Inflammatory macrophage treated with lipopolysaccharide for 4 hours (primary cell): ENCODE results near the gene TENT5A.
A peak's percentile ranks its signal among the peaks of the same experiment; 100 is the strongest.
"Not testable (repeated sequence)": the region's sequence is repeated elsewhere in the genome, so short reads cannot be mapped to it uniquely, and the experiment has no call there.

Experiments
- DNase-seq: peaks from one replicate; pipeline ENCODE4 v3.0.0-alpha.2; 2020

TENT5A gene

GRCh38 chr6:81749707-81750106 lies 2.8 kb downstream of the TENT5A start:
- peak; percentile 23 for DNase-seq

- DNase-seq, result no peak
Measured at GRCh38 chr6:81748994-81749393, 3.5 kb downstream of the TENT5A start.

GRCh38 chr6:81747327-81747726 lies 5.2 kb downstream of the TENT5A start:
- no peak for DNase-seq

DNA sequence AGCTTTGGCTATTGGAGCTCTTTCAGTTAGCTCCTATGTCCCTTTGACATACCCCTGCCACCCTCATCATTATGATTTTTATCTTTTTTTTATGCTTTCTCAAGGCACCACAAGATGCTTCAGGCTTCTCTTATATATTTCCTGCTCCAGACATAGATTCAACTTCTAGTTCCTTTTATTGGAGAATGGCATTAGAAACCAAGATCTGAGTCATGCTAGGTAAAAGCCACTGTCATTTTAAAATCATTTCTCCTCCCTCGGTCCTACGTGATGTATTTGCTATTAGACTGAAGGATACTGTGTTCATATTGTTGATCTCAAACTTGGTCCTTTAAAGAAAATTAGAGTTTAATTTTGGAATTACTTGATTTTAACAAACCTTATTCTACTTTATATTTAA lies 8.3 kb downstream of the TENT5A start:
- DNase-seq, result peak; percentile 38

- DNase-seq, result no peak
Measured at GRCh38 chr6:81743649-81744048, 8.8 kb downstream of the TENT5A start.

DNA sequence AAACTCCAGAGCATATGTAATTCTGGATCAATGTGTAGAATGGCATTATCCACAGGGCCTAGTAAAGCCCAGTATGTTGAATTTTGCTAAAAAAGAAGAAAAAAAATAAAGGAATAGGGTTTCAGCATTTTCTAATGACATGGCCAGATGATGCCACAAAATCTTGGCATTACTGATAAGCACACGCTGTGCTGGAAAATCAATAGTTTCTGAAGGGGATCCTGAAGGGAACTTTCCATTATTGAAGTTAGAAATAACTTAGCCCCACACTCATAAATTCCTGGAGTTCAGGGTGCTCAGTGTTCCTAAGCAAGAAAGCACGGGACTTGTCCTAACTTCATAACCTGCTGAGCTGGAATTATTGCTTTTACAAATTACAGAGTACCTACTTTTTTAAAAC lies 10.8 kb downstream of the TENT5A start:
- no peak for DNase-seq

- DNase-seq, result not testable (repeated sequence)
Measured at GRCh38 chr6:81740591-81740990, 11.9 kb downstream of the TENT5A start.

- DNase-seq, result no peak
Measured at GRCh38 chr6:81739230-81740195, 13.0 kb downstream of the TENT5A start.

DNA sequence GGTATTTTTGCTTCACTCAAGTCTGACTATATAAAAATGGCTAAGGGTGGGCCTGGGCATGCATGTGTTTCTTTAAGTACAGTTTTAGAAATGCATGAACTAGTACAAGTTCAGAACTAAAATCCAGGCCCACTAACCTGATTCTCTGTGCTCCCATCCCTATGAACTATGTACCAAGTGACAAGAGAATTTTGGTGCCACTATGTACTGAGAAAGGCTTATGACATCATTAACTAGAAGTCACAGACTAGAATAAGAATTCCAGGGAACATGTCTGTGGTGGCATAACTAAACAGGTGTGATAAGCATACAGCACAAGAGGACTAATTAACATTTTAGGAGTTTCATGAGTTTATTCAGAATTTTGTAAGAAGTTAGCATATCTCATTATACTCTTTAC lies 16.1 kb downstream of the TENT5A start:
- DNase-seq, result no peak

GRCh38 chr6:81735756-81736380 lies 16.6 kb downstream of the TENT5A start:
- DNase-seq, result no peak

DNA sequence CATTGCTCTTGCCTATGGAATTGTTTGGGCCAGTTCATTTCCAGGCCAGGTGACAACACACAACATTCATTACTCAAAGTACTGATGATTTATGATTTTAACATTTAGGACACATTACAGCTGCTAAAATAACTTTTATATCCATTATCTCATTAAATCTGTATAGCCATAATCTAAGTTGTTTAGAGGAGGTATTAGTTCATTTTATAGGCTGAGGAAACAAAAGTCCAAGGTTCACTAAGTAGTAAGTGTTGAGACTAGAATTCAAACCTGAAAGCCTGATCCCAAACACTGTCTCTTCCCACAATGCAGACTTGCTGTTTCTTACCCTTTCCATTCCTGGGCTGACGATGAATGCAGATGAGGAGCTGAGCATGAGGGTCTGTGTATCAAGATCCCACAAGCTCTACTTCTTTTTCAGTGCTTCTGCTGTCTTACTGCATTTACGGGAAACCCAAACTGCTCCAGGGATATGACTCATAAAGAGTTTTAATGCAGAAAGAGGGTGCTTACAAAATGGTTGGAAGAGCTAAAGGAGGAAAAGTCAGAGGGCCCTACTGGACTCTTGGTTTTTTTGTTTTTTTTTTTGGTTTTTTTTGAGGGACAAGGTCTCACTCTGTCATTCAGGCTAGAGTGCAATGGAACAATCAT lies 17.9 kb downstream of the TENT5A start:
- DNase-seq, result no peak

- DNase-seq, result no peak
Measured at GRCh38 chr6:81734081-81734480, 18.4 kb downstream of the TENT5A start.

GRCh38 chr6:81731814-81732213 lies 20.7 kb downstream of the TENT5A start:
- DNase-seq, result no peak

- no peak for DNase-seq
Measured at GRCh38 chr6:81727876-81728517, 24.5 kb downstream of the TENT5A start.

DNA sequence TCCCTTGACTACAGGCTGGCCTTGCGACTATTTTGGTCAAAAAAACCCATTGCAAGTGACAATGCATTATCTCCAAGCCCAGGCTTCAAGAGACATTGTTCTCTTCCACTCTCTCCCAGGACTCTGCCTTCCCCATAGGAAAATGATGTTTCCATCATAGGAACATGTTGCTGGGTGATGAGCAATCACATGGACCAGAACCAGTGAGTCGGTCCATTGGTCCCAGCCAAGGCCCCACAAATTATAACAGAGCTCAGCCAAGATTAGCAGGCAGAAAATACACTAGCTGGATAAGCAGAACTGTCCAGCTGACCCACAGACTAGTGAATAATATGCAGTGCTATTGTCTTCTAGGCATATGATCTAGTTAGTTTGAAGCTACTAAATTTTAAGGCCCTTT lies 27.4 kb downstream of the TENT5A start:
- DNase-seq, result no peak

GRCh38 chr6:81722506-81723223 lies 29.8 kb downstream of the TENT5A start:
- no peak for DNase-seq

GRCh38 chr6:81720427-81720826 lies 32.1 kb downstream of the TENT5A start:
- DNase-seq, result no peak

- no peak for DNase-seq
Measured at GRCh38 chr6:81718126-81718525, 34.4 kb downstream of the TENT5A start.

DNA sequence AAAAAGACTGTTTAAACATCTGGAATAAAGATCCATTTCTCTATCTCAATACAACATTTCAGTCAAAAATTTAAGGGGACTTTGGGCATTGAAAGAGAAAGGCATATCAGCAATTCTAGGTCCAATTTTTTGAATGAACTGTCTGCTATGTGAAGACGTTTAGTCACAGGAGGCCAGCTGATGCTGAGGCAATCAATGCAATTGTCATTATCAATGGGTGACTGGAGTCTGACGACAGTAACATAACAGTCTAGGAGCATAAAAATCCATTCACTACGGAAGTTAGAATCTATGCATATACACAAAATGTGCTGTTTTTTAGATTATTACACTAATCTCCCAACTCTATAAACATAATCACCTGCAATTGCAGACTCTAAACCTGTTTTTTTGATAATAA lies 37.8 kb downstream of the TENT5A start:
- DNase-seq, result no peak

GRCh38 chr6:81713205-81713604 lies 39.3 kb downstream of the TENT5A start:
- DNase-seq, result no peak

- DNase-seq, result no peak
Measured at GRCh38 chr6:81708113-81708699, 44.3 kb downstream of the TENT5A start.

GRCh38 chr6:81704700-81705099 lies 47.8 kb downstream of the TENT5A start:
- DNase-seq, result no peak
